Keratinocyte (primary cell): ENCODE measurements around the gene KDM4F.

ENCODE experiments used
- EZH2 ChIP-seq: IDR thresholded peaks from one replicate; pipeline ENCODE4 v1.6.1; 2012; ENCODE audit warnings: inconsistent platforms, mild to moderate bottlenecking, low read length, moderate library complexity
- TF ChIP-seq, protein P1 (sequence below), 3 experiments: IDR thresholded peaks in 1 of 3; conservative IDR thresholded peaks in 1 of 3; optimal IDR thresholded peaks in 1 of 3; 2 replicates in 2 of 3; 3 replicates in 1 of 3; pipeline versions ENCODE3 to v1.5.1; 2011; ENCODE audit warnings: low read length in 3 of 3, mild to moderate bottlenecking in 3 of 3, moderate library complexity in 2 of 3, control low read depth in 1 of 3, inconsistent platforms in 1 of 3; ENCODE audit not compliant: insufficient read depth in 2 of 3; ENCODE audit errors: extremely low read depth in 1 of 3

DNA sequence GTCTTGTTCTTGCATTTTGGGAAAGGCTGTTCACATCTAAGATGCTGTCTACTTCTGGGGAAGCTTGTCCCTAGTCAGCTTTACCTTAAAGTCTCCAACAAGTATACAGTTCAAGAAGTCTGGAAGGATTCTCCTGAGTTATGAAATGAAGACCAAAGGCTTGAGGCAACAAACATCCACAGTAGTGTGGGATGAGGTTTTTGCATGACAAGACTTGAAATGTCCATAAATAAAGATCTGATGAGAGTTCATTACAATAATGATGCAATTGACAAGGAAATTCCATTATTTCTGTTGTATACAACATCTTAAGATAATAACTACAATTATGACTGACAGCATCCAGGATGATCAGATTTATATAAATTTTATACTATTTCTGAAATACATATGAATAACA lies 45.5 kb upstream of the KDM4F start:
- TF ChIP-seq, protein P1, sequence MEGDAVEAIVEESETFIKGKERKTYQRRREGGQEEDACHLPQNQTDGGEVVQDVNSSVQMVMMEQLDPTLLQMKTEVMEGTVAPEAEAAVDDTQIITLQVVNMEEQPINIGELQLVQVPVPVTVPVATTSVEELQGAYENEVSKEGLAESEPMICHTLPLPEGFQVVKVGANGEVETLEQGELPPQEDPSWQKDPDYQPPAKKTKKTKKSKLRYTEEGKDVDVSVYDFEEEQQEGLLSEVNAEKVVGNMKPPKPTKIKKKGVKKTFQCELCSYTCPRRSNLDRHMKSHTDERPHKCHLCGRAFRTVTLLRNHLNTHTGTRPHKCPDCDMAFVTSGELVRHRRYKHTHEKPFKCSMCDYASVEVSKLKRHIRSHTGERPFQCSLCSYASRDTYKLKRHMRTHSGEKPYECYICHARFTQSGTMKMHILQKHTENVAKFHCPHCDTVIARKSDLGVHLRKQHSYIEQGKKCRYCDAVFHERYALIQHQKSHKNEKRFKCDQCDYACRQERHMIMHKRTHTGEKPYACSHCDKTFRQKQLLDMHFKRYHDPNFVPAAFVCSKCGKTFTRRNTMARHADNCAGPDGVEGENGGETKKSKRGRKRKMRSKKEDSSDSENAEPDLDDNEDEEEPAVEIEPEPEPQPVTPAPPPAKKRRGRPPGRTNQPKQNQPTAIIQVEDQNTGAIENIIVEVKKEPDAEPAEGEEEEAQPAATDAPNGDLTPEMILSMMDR (optimal IDR thresholded peaks at IDR 0.05 in 1 of 3, IDR thresholded peaks at IDR 0.05 in 1 of 3, conservative IDR thresholded peaks at IDR 0.05 in 1 of 3; ENCODE audit: extremely low read depth in 1 of 3, insufficient read depth in 2 of 3, low read length in 3 of 3): no peak
- no peak for TF ChIP-seq EZH2
